AG04449 (cell line): ENCODE results near the gene SBF1.
A peak's percentile ranks its signal among the peaks of the same experiment; 100 is the strongest.
"Not testable (repeated sequence)": the region's sequence is repeated elsewhere in the genome, so short reads cannot be mapped to it uniquely, and the experiment has no call there.

Experiments used
- CTCF ChIA-PET: fragments of 350-600 bp; formaldehyde crosslinking; extraction: SDS; loops from one replicate; lab custom pipeline; 2021; ENCODE audit warnings: antibody characterized with exemption; lab: Yijun Ruan, JAX
- POLR2A ChIA-PET: fragments of 400-600, 350-600 bp; formaldehyde crosslinking; extraction: SDS; loops from one replicate; lab custom pipeline; 2020; ENCODE audit warnings: antibody characterized with exemption, inconsistent platforms; lab: Yijun Ruan, JAX
- DNase-seq: peaks from one replicate; pipeline ENCODE4 v3.0.0-alpha.2; 2010; ENCODE audit warnings: low read depth, low spot score
- H3K4me3 ChIP-seq: 2 replicates; pipeline ENCODE4 v1.5.1; 2011; ENCODE audit warnings: low read depth, mild to moderate bottlenecking, control low read depth, low read length
- CTCF ChIP-seq: IDR thresholded peaks from one replicate; pipeline ENCODE4 v1.5.1; 2011; ENCODE audit warnings: mild to moderate bottlenecking, moderate library complexity, low read length, control low read depth, inconsistent platforms; ENCODE audit not compliant: insufficient read depth; ENCODE audit errors: missing control alignments

The SBF1 gene

GRCh38 chr22:50401907-50402306 lies 72.9 kb downstream of the SBF1 start:
- ChIA-PET CTCF (interaction anchor here (0.8 to 2.1 kb wide), 2 partner anchors 13 to 35 kb away, joined by 3 to 5 read pairs; no protein-coding TSS in a partner anchor), POLR2A (no interaction called here)
- DNase-seq: no peak
- H3K4me3 ChIP-seq: no peak overlapping the region
- TF ChIP-seq CTCF: no peak

DNA sequence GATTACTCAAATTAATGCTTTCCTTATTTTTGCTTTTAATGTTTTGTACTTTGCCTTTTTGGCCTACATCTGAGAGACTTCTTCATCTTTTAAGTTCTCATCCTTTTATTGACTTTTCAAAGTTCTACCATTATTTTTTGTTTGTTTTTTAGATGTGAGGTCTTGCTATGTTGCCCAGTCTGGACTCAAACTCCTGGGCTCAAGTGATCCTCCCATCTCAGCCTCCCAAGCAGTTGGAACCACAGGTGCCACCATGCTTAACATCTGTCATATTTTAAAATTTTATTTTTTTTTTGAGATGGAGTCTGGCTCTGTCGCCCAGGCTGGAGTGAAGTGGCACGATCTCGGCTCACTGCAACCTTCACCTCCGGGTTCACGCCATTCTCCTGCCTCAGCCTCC lies 73.9 kb downstream of the SBF1 start:
- POLR2A ChIA-PET: no interaction called here
- DNase-seq: no peak
- CTCF ChIA-PET: interaction anchor here (0.9 to 2.2 kb wide), 3 partner anchors 17 to 149 kb away, joined by 3 to 12 read pairs (median 10); partner anchors contain the start of gene HDAC10

DNA sequence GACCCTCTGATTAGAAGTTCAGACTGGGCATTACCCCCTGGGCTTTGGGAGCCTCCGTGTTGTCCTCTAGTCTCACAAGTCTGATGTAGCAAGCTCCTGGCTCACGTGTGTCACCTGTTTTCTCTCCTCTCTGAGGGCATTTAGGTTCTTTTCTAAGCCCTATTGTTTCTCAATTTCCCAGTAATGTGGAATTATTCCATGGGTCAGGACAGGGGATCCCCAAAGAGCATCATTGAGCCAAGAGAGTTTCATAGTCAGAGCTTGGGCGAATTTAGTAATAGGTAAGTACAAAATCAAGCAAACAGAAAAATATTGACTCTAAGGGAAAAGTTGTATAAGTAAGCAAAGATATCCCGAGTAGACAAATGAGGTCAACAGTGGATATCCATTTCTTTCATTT lies 74.4 kb downstream of the SBF1 start:
- TF ChIP-seq CTCF: no peak

More for the DNA sequence above, 73.9 kb downstream of the SBF1 start:
- no peak overlapping the region for H3K4me3 ChIP-seq
- TF ChIP-seq CTCF: no peak

DNA sequence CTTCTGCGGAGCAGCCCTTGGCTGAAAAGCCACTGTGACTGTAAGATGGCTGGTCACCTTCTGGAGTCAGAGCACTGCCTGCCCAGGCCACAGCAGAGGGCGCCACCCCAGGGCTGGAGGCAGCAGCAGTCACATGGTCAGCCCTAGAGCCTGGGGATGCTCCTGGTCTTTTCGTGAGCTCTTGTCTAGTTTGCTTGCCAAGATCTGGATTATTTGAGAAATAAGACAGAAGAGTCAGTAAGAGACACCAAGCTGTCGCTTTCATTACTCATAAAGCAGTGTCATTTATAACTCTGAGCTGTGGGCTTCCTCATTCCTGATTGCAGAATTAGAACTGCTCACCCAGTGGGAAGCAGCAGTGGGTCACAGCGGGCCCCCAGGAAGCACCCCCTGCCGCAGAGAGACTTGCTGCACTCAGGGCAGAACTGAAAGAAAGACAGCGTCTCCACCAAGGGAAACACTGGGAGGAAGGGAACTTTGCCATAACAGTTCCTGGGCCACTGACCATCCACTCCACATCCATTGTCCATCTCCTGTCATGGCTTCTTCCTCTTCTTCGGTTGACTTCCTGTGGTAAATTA lies 75.0 kb downstream of the SBF1 start:
- peak; percentile 55 for TF ChIP-seq CTCF
- ChIA-PET POLR2A (no interaction called here), CTCF (interaction anchor here (0.6 to 2.2 kb wide), 8 partner anchors 8 to 148 kb away, joined by 3 to 12 read pairs (median 4); partner anchors contain the start of gene HDAC10)
- H3K4me3 ChIP-seq: no peak overlapping the region
- no peak for DNase-seq

More for the DNA sequence above, 74.4 kb downstream of the SBF1 start:
- DNase-seq: no peak
- CTCF ChIA-PET: interaction anchor here (0.6 to 2.2 kb wide), 6 partner anchors 7 to 149 kb away, joined by 3 to 12 read pairs (median 4); partner anchors contain the start of gene HDAC10
- H3K4me3 ChIP-seq: no peak overlapping the region
- POLR2A ChIA-PET: no interaction called here

DNA sequence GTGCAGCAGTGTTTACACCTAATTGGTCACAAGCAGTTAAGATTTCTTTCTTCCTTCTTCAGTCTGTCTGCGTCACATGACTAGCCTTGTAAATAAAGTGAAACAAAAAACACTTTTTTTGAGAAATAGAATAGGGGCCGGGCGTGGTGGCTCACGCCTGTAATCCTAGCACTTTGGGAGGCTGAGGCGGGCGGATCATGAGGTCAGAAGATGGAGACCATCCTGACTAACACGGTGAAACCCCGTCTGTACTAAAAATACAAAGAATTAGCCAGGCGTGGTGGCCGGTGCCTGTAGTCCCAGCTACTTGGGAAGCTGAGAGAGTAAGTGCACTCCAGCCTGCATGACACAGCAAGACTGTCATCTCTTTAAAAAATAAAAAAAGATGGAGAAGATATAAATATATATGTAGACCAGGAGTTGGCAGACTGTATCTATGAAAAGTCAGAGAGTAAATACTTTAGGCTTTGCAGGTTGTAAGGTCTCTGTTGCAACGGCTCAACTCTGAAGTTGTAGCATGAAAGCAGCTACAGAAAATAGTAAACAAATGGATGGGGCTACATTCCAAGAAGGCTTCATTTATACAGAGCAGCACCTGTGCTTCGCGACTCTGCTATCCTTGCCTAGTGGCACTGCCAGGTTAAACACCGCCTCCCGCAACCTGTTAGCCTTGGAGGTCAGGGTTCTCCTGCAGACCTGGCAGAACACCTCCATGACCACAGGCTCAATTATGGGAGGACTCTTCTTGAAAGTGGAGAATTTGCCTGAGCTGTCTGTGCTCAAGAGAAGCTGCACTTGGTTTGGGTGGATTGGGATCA lies 75.8 kb downstream of the SBF1 start:
- H3K4me3 ChIP-seq: no peak overlapping the region
- TF ChIP-seq CTCF: no peak
- no peak for DNase-seq
- CTCF ChIA-PET: interaction anchor here (0.7 to 2.2 kb wide), 7 partner anchors 9 to 147 kb away, joined by 3 to 12 read pairs (median 4); partner anchors contain the start of gene HDAC10
- POLR2A ChIA-PET: no interaction called here

GRCh38 chr22:50397371-50398060 lies 77.3 kb downstream of the SBF1 start:
- POLR2A ChIA-PET, DNase-seq, H3K4me3 ChIP-seq: not testable (repeated sequence)
- CTCF ChIA-PET: interaction anchor here (1.1 to 1.2 kb wide), 2 partner anchors 9 to 13 kb away, joined by 3 read pairs; no protein-coding TSS in a partner anchor
